Activated CD8-positive, alpha-beta memory T cell treated with anti-CD3 and anti-CD28 coated beads for 24 hours (primary cell): Measurements from ENCODE around the gene RPLP2.

Experiments
- DNase-seq: peaks from one replicate; pipeline ENCODE4 v3.0.0-alpha.2; 2020

The RPLP2 gene

GRCh38 chr11:792873-793272, 16.9 kb upstream of the RPLP2 start:
- DNase-seq: no peak

- DNase-seq: no peak
These were observed 16.2 kb upstream of the RPLP2 start for GRCh38 chr11:793556-793955.

GRCh38 chr11:794013-794765, 15.6 kb upstream of the RPLP2 start:
- no peak for DNase-seq

GRCh38 chr11:794766-795633, 14.8 kb upstream of the RPLP2 start:
- DNase-seq: no peak

GRCh38 chr11:795634-796564, 13.9 kb upstream of the RPLP2 start:
- peak; percentile 88 for DNase-seq

- no peak for DNase-seq
These were observed 13.0 kb upstream of the RPLP2 start for GRCh38 chr11:796565-797295.

GRCh38 chr11:797296-798092, 12.3 kb upstream of the RPLP2 start:
- peak; percentile 87 for DNase-seq

- peak; percentile 96 for DNase-seq
These were observed 11.6 kb upstream of the RPLP2 start, which contains the start of gene SLC25A22 for GRCh38 chr11:798093-798713. Gene SLC25A22 (minus strand): TSS chr11:798281. CDS start chr11:795006, 3,275 bp downstream.

- no peak for DNase-seq
These were observed 10.0 kb upstream of the RPLP2 start for GRCh38 chr11:799641-800316.

GRCh38 chr11:800473-800872, 9.3 kb upstream of the RPLP2 start:
- no peak for DNase-seq

- DNase-seq: no peak
These were observed 8.5 kb upstream of the RPLP2 start for GRCh38 chr11:801097-801780.

- DNase-seq: no peak
These were observed 7.6 kb upstream of the RPLP2 start for GRCh38 chr11:802018-802617.

GRCh38 chr11:802693-803466, 6.9 kb upstream of the RPLP2 start:
- DNase-seq: no peak

- DNase-seq: no peak
These were observed 6.4 kb upstream of the RPLP2 start for GRCh38 chr11:803467-803742.

- DNase-seq: no peak
These were observed 5.8 kb upstream of the RPLP2 start for GRCh38 chr11:803770-804598.

GRCh38 chr11:804599-804964, 5.2 kb upstream of the RPLP2 start:
- DNase-seq: no peak

- DNase-seq: no peak
These were observed 1.1 kb upstream of the RPLP2 start for GRCh38 chr11:808427-809286.
